ENCODE data around the gene RNF214.

DNA sequence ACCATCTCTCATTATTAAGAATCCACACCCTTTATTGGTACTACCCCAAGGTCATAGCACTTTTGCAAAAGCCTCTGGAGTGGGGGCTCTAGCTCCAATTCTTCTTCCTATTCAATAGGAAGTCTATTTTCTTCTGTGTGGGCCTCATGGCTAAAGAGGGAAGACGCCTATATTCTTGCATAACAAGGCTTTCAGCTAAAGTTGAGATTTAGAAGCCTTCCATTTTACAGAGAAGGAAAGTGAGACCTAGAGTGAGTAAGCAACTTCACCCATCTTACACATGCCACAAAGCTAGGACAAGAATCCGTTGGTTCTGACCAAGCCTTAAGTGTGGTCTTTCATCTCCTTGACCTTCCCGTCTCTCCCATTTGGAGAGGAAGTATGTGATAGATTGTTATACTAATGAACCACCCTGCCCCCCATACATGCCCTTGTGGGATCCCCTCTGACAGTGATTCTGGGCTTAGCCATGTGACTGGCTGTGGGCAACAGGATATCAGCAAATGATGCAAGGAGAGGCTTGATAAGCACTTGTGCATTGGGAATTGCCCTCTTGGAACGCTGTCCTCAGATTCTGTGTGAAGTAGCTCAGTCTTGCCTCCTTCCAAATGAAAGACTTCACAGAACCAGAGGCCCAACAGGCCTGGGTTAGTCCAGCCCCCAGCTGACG, 71.3 kb downstream of the RNF214 start:
- no peak for TF ChIP-seq POLR2AphosphoS5 (IDR thresholded peaks at IDR 0.05)
- TF ChIP-seq, protein P1, sequence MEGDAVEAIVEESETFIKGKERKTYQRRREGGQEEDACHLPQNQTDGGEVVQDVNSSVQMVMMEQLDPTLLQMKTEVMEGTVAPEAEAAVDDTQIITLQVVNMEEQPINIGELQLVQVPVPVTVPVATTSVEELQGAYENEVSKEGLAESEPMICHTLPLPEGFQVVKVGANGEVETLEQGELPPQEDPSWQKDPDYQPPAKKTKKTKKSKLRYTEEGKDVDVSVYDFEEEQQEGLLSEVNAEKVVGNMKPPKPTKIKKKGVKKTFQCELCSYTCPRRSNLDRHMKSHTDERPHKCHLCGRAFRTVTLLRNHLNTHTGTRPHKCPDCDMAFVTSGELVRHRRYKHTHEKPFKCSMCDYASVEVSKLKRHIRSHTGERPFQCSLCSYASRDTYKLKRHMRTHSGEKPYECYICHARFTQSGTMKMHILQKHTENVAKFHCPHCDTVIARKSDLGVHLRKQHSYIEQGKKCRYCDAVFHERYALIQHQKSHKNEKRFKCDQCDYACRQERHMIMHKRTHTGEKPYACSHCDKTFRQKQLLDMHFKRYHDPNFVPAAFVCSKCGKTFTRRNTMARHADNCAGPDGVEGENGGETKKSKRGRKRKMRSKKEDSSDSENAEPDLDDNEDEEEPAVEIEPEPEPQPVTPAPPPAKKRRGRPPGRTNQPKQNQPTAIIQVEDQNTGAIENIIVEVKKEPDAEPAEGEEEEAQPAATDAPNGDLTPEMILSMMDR (IDR thresholded peaks at IDR 0.05), result no peak

Data from prostate gland (tissue), 2 donors.